Gastrocnemius medialis (tissue), 4 donors: ENCODE measurements around the gene NHLRC2. TPM values are rescaled to one million over a fixed set of nuclear protein-coding genes. Genes with fewer than 3 reads are reported as not detected.

Source experiments
- ATAC-seq, 2 donors: fragments of 150-250 bp; one replicate each; pipeline ENCODE4 v1.9.1; 2016
- DNase-seq, 2 donors: peaks; one replicate each; pipeline ENCODE4 v3.0.0-alpha.2; 2019
- H3K27ac ChIP-seq, 4 donors: fragments of 200-600 bp; sonication (generic); 1 replicate in 1 of 4; 2 replicates in 3 of 4; pipeline ENCODE4 v1.5.1; 2016 to 2018; ENCODE audit warnings: mild to moderate bottlenecking in 2 of 4, moderate library complexity in 1 of 4
- H3K27me3 ChIP-seq, 3 donors: fragments of 200-600 bp; sonication (generic) in 2 of 3; 1 replicate in 1 of 3; 2 replicates in 2 of 3; pipeline versions ENCODE4 v1.5.1 to v1.6.0; 2016 to 2019; ENCODE audit warnings: mild to moderate bottlenecking in 1 of 3, moderate library complexity in 1 of 3
- H3K36me3 ChIP-seq, 2 donors: fragments of 200-600 bp; sonication (generic) in 1 of 2; one replicate each; pipeline ENCODE4 v1.5.1; 2017 to 2018
- H3K4me1 ChIP-seq, 2 donors: fragments of 200-600 bp; sonication (generic) in 1 of 2; one replicate each; pipeline ENCODE4 v1.5.1; 2016 to 2017; ENCODE audit warnings: mild to moderate bottlenecking in 2 of 2
- H3K4me3 ChIP-seq, 4 donors: fragments of 200-600 bp; sonication (generic) in 3 of 4; 1 replicate in 1 of 4; 2 replicates in 3 of 4; pipeline ENCODE4 v1.5.1; 2016 to 2019; ENCODE audit warnings: mild to moderate bottlenecking in 2 of 4
- H3K9me3 ChIP-seq, 3 donors: fragments of 200-600 bp; sonication (generic) in 2 of 3; 1 replicate in 1 of 3; 2 replicates in 2 of 3; pipeline ENCODE4 v1.5.1; 2016 to 2019
- POLR2A ChIP-seq, 2 donors: fragments of 450-650 bp; IDR thresholded peaks; one replicate each; pipeline ENCODE4 v1.6.1; 2017; ENCODE audit warnings: antibody characterized with exemption in 2 of 2, mild to moderate bottlenecking in 2 of 2, moderate library complexity in 2 of 2
- in situ Hi-C, 4 donors: fragments of 200-750 bp; cut with MboI; loops; one replicate each; pipeline versions ENCODE4 v1.15.0 to v1.8.0; 2017; ENCODE audit warnings: low sequenced_read_pairs in 4 of 4
- intact Hi-C: fragments of 100-400 bp; cut with DNase I; formaldehyde crosslinking; loops from one replicate; pipeline ENCODE4 v1.15.1; 2023; ENCODE audit warnings: low total_unique reads
- total RNA-seq, 4 donors: library from RNA; depleted of rRNA; stranded (reverse); fragments of >200 nt; gene quantifications; one replicate each; pipeline versions ENCODE4 v1.1.0 to v1.2.3, GENCODE V29; 2016
- TF ChIP-seq, protein P1 (sequence below), 5 experiments: fragments of 450-650 bp in 3 of 5; fragments of 200-600 bp in 2 of 5; sonication (generic) in 2 of 5; IDR thresholded peaks in 4 of 5; conservative IDR thresholded peaks in 1 of 5; 1 replicate in 4 of 5; 2 replicates in 1 of 5; pipeline ENCODE4 v1.5.1; 2016 to 2019; ENCODE audit warnings: antibody characterized with exemption in 5 of 5, mild to moderate bottlenecking in 3 of 5, moderate library complexity in 3 of 5

NHLRC2 gene
- total RNA-seq, 4 donors from 2014 or later = 11.4 to 109 (median 40.7) TPM

DNA sequence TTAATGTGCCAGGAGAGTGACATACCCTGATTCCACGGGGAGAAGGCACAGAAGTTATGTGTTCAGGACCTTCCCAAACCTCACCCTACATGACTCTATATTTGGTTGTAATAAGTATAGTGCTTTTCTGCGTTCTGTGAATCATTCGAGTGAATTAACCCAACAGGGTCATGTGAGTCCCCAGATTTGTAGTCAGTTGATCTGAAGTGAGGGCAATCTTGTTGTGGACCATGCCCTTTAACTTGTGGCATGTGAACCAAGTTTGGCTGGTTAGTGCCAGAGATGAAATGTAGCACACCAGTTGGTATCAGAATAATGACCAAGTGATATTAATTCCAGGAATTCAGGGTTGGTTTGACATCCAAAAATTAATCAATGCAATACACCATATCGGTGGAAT lies 70.2 kb downstream of the NHLRC2 start:
- in situ Hi-C loops = no loop called here
- DNase-seq (no peak), ATAC-seq (no peak)
- H3K27me3 ChIP-seq = no peaks in the 10 kb centered on the region
- H3K9me3 ChIP-seq = no peaks in the 10 kb centered on the region
- H3K4me1 ChIP-seq = no peaks in the 10 kb centered on the region
- H3K36me3 ChIP-seq = no peaks in the 10 kb centered on the region
- TF ChIP-seq, protein P1, sequence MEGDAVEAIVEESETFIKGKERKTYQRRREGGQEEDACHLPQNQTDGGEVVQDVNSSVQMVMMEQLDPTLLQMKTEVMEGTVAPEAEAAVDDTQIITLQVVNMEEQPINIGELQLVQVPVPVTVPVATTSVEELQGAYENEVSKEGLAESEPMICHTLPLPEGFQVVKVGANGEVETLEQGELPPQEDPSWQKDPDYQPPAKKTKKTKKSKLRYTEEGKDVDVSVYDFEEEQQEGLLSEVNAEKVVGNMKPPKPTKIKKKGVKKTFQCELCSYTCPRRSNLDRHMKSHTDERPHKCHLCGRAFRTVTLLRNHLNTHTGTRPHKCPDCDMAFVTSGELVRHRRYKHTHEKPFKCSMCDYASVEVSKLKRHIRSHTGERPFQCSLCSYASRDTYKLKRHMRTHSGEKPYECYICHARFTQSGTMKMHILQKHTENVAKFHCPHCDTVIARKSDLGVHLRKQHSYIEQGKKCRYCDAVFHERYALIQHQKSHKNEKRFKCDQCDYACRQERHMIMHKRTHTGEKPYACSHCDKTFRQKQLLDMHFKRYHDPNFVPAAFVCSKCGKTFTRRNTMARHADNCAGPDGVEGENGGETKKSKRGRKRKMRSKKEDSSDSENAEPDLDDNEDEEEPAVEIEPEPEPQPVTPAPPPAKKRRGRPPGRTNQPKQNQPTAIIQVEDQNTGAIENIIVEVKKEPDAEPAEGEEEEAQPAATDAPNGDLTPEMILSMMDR (IDR thresholded peaks at IDR 0.05 in 4 of 5, conservative IDR thresholded peaks at IDR 0.05 in 1 of 5) = no peak
- no peak for TF ChIP-seq POLR2A (IDR thresholded peaks at IDR 0.05)
- no peak overlapping the region for H3K27ac ChIP-seq
- H3K4me3 ChIP-seq = no peak overlapping the region
- intact Hi-C loops = no loop called here

DNA sequence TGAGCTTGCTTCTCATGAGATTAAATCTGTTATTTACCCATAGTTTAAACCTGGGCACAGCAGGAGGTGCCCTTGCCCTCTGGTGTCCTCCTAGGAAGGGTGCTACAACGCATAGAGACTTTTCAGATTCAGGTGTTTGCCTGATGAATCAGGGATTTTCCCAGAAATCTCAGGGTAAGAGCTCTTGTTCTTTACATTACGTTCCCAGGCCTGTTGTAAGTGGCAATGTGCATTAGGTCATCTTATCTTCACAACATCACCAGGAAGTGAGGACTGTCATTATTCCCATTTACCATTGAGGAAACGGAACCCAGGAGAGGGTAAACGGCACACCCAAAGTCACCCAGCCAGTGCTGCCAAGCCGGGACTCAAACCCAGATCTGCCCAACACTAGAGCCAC lies 73.0 kb downstream of the NHLRC2 start:
- Histone ChIP-seq H3K36me3 (no peaks in the 10 kb centered on the region), H3K27me3 (no peaks in the 10 kb centered on the region), H3K4me3 (no peak overlapping the region), H3K4me1 (no peaks in the 10 kb centered on the region), H3K27ac (no peak overlapping the region), H3K9me3 (no peaks in the 10 kb centered on the region)
- no peak for DNase-seq
- in situ Hi-C loops = no loop called here
- intact Hi-C loops = no loop called here
- no peak for ATAC-seq
- TF ChIP-seq, protein P1 (IDR thresholded peaks at IDR 0.05 in 4 of 5, conservative IDR thresholded peaks at IDR 0.05 in 1 of 5) = no peak
- TF ChIP-seq POLR2A (IDR thresholded peaks at IDR 0.05) = no peak

DNA sequence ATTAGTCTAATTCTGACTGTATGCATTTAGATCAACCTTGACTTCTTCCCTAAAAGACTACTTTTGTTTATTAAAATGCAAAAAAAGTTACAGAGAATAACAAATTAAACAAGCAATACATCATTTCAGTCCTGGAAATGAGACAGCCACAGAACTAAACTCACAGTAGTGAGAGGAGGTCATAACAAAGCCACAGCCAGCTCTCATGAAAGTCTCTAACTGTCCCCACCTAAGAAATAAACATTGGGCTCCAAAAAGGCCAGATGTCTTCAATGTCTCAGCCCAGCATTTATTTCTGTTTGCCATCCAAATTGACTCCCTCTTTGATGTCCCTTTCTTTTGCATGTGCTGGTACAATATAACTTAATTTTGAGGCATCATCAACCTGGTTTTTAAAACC lies 74.4 kb downstream of the NHLRC2 start:
- no peaks in the 10 kb centered on the region for H3K9me3 ChIP-seq
- no peaks in the 10 kb centered on the region for H3K27me3 ChIP-seq
- no peaks in the 10 kb centered on the region for H3K4me1 ChIP-seq
- in situ Hi-C loops (no loop called here), intact Hi-C loops (no loop called here)
- ATAC-seq (no peak), DNase-seq (no peak)
- no peak overlapping the region for H3K27ac ChIP-seq
- TF ChIP-seq, protein P1 (IDR thresholded peaks at IDR 0.05 in 4 of 5, conservative IDR thresholded peaks at IDR 0.05 in 1 of 5) = no peak
- no peak for TF ChIP-seq POLR2A (IDR thresholded peaks at IDR 0.05)
- no peak overlapping the region for H3K4me3 ChIP-seq
- no peaks in the 10 kb centered on the region for H3K36me3 ChIP-seq

DNA sequence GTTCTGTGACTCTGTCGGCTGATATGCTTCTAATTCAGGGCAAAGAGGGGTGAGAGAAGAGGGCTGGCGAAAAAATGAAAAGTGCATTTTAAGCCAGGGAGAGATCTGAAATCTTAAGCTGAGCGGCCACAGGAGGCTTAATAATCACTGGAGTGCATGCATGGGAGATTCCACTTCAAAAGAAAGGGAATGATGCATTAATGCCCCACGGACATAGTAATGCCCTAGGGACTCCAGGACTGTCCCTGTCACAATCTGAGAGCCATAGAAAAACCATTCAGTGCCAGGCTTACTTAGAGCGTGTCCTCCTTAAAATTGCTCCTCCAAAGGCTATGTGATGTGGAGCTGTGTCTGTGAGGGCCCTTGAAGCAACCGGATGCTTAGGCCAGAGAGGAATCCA lies 75.1 kb downstream of the NHLRC2 start:
- H3K27ac ChIP-seq = no peak overlapping the region
- ATAC-seq (no peak), DNase-seq (no peak)
- intact Hi-C loops (no loop called here), in situ Hi-C loops (no loop called here)
- H3K27me3 ChIP-seq = no peaks in the 10 kb centered on the region
- no peak overlapping the region for H3K4me3 ChIP-seq
- no peaks in the 10 kb centered on the region for H3K9me3 ChIP-seq
- no peak for TF ChIP-seq POLR2A (IDR thresholded peaks at IDR 0.05)
- TF ChIP-seq, protein P1 (IDR thresholded peaks at IDR 0.05 in 4 of 5, conservative IDR thresholded peaks at IDR 0.05 in 1 of 5) = no peak
- no peaks in the 10 kb centered on the region for H3K36me3 ChIP-seq
- no peaks in the 10 kb centered on the region for H3K4me1 ChIP-seq

DNA sequence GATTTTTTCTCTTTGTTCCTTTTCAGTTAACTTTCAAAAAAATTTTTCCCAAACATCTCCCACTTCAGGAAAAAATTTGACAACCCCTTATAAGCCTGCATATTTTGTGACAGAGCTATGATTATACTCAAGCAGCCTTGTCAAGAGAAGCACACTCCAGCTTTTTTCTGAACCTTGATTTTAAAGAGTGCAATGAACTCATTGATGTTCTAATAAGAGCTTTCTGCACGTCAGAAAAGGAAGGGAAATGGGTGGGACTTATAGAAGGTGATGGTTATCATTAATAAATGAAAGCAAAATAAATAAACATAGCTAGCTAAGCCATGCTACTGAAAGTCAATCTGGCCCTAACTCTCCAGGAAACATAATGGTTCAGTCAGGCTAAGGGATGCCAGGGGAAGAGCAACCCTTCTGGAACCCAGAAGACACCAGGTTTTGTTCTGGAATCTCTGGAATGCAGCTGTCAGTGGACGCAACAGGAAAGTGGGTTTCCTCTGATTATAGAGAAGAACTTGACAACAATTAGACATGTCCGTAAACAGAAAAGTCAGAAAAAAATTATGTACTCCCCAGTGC lies 76.1 kb downstream of the NHLRC2 start:
- Histone ChIP-seq H3K36me3 (no peaks in the 10 kb centered on the region), H3K27ac (no peak overlapping the region), H3K4me3 (no peak overlapping the region), H3K4me1 (no peaks in the 10 kb centered on the region), H3K9me3 (no peaks in the 10 kb centered on the region), H3K27me3 (no peaks in the 10 kb centered on the region)
- no peak for ATAC-seq
- intact Hi-C loops = no loop called here
- TF ChIP-seq, protein P1 (IDR thresholded peaks at IDR 0.05 in 4 of 5, conservative IDR thresholded peaks at IDR 0.05 in 1 of 5) = no peak
- TF ChIP-seq POLR2A (IDR thresholded peaks at IDR 0.05) = no peak
- in situ Hi-C loops = no loop called here
- DNase-seq = no peak
